Right lobe of liver (tissue), 4 donors: ENCODE measurements around the gene PLCL1.

Source experiments
- CTCF ChIP-seq, 4 donors: fragments of 200-600 bp in 3 of 4; fragments of 450-650 bp in 1 of 4; IDR thresholded peaks; one replicate each; pipeline versions ENCODE4 v1.5.1 to v1.8.0; 2016 to 2022; ENCODE audit warnings: antibody characterized with exemption in 4 of 4, mild to moderate bottlenecking in 2 of 4
- POLR2A ChIP-seq: fragments of 450-650 bp; IDR thresholded peaks from one replicate; pipeline ENCODE4 v1.6.1; 2017; ENCODE audit warnings: antibody characterized with exemption, mild to moderate bottlenecking
- donor health status: DM: no; HTN: no; CAD: no.
- donor health status: DM: no; HTN: no; CAD: no.
- donor health status: DM: no; HTN: yes; CAD: no.

- no peak for TF ChIP-seq CTCF (IDR thresholded peaks at IDR 0.05)
- no peak for TF ChIP-seq POLR2A
Observed at GRCh38 chr2:198173864-198174263, 369.5 kb downstream of the PLCL1 start.
